Muscle layer of colon (tissue), 2 donors: ENCODE results near the gene ANKLE1.
A peak's percentile ranks its signal among the peaks of the same experiment; 100 is the strongest.

Experiments used
- H3K27ac ChIP-seq: one replicate; pipeline ENCODE4 v1.7.0; 2013; ENCODE audit warnings: low read depth, mild to moderate bottlenecking, low read length, moderate library complexity
- H3K27me3 ChIP-seq, 2 donors: one replicate each; pipeline ENCODE4 v1.7.0; 2013; ENCODE audit warnings: low read length in 2 of 2, mild to moderate bottlenecking in 2 of 2; ENCODE audit not compliant: insufficient read depth in 2 of 2, control insufficient read depth in 1 of 2
- H3K36me3 ChIP-seq: one replicate; pipeline ENCODE4 v1.7.0; 2013; ENCODE audit warnings: mild to moderate bottlenecking, low read length; ENCODE audit not compliant: insufficient read depth
- H3K4me1 ChIP-seq: one replicate; pipeline ENCODE4 v1.7.0; 2013; ENCODE audit warnings: mild to moderate bottlenecking, low read length; ENCODE audit not compliant: insufficient read depth
- H3K4me3 ChIP-seq, 2 donors: one replicate each; pipeline ENCODE4 v1.7.0; 2013; ENCODE audit warnings: low read length in 2 of 2, low read depth in 1 of 2, mild to moderate bottlenecking in 1 of 2, moderate library complexity in 1 of 2
- H3K9ac ChIP-seq: one replicate; pipeline ENCODE4 v1.7.0; 2013; ENCODE audit warnings: low read length
- H3K9me3 ChIP-seq: one replicate; pipeline ENCODE4 v1.7.0; 2013; ENCODE audit warnings: mild to moderate bottlenecking, low read length
- donor health status: abdominal sarcoma.
- donor health status: Adenocarcinoma of cecum.

The ANKLE1 gene

DNA sequence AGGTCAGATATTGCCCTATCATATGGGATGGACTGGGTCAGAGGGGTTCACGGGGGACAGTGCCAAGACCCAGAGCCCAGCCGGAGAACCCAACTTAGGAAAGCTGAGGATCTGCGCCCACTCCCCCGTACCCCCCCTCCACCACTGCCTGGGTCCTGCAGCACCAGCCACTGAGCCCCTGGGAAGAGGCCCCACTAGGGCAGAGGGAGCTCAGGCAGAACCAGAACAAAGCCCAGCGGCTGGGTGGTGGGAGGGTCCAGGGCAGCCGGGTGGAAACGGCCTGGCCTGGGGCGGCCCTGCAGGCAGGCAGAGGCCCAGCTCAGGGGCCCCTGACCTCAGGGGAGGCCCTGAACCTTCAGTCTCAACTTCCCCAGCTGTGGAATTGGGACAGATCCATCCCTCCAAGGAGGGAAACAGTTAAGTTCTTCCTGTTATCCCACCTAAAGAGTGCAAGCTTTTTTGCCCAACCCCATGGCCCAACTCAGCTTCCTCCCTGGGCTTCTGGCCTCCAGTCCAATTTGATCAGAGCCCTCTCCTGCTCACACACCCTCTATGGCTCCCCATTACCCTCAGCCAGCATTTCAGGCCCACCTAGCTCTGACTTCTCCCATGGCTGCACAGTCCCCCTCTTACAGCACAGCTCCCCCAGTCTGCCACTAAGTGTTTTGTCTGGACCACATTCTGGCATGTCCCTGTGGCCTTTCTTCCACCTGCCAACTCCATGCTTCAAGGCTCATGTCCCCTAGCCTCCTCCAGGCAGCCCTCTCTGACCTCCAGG is 39.1 kb upstream of the ANKLE1 start:
- H3K36me3 ChIP-seq: peaks cover 11% of the 10 kb centered on the region
- H3K27me3 ChIP-seq: no peaks in the 10 kb centered on the region
- peak overlapping the region; percentile 87 for H3K27ac ChIP-seq
- H3K9ac ChIP-seq: no peak overlapping the region
- peaks cover 22% of the 10 kb centered on the region for H3K4me1 ChIP-seq
- peak overlapping the region in 1 of 2 donors; percentile 78 for H3K4me3 ChIP-seq
- H3K9me3 ChIP-seq: no peaks in the 10 kb centered on the region

DNA sequence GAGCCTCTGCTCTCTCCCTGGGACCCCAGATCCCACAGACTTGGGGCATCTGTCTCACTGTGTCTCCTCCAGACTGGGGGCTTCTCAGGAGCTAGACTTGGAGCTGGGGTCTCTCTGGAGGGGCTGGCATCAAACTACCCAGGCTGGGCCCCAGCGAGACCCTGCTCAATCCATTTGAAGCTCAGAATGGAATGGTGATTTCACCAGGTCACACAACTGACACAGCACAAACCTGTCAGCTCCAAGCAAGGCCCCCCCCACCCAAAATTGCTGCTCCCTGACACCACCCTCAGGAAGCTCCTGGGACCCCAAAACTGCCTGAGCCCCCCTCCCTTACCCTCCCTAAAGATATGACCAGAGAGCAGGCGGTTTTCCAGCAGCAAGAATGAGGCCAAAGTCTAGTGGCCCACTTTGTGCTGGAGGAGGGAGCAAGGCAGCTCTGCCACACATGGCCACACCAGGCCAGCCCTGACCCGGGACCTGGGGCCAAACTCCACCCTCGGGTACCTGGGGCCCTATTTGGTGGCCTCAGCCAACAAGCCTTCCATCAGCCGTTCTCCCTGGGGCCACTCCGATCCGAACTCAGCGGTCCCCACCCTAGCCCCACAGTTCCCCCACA is 38.4 kb upstream of the ANKLE1 start:
- Histone ChIP-seq H3K27me3 (no peaks in the 10 kb centered on the region), H3K4me3 (peak overlapping the region; percentile 78 to 86), H3K9ac (peak overlapping the region; percentile 53), H3K36me3 (peaks cover 11% of the 10 kb centered on the region), H3K27ac (peak overlapping the region; percentile 87), H3K9me3 (no peaks in the 10 kb centered on the region), H3K4me1 (peaks cover 22% of the 10 kb centered on the region)

DNA sequence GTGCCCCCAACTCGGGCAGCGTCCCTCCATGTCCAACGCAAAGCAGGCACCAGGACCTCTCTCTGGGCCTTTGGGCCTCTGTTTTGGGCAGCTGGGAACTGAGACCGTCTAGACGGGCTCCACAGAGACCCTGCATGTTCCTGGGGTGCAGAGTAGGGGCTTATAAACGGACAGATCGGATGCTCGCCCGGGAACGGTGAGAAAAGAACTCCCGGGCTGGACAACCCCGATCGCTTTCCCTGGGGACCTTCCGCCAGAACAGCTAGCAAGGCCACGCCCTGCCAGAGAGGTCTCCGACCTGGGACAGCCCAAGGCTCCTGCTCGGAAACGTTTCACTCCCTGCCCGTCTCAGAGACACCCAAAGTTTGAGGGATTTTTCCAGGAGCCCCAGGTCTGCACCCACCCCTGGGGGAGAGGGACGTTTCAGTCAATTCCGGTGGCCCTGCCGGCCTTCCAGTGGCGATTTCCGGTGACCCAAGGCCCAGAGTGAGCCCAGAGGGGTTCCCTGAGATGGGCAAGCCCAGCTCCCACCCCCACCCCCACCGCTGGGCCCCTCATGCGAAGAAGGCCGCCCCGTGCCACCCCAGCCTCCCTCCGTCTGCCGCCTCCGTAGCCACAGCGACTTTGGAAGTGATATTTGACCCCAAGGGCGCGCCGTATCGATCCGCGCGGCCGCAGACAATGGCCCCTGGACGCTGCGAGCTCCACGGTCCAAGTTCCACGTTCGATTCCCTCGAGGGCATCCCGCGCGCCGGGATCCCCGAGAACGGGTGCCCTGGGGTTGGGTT is 37.7 kb upstream of the ANKLE1 start:
- Histone ChIP-seq H3K27me3 (no peaks in the 10 kb centered on the region), H3K9ac (peak overlapping the region; percentile 53), H3K27ac (peak overlapping the region; percentile 87), H3K9me3 (no peaks in the 10 kb centered on the region), H3K4me3 (peak overlapping the region; percentile 78 to 86), H3K36me3 (peaks cover 11% of the 10 kb centered on the region), H3K4me1 (peaks cover 22% of the 10 kb centered on the region)

DNA sequence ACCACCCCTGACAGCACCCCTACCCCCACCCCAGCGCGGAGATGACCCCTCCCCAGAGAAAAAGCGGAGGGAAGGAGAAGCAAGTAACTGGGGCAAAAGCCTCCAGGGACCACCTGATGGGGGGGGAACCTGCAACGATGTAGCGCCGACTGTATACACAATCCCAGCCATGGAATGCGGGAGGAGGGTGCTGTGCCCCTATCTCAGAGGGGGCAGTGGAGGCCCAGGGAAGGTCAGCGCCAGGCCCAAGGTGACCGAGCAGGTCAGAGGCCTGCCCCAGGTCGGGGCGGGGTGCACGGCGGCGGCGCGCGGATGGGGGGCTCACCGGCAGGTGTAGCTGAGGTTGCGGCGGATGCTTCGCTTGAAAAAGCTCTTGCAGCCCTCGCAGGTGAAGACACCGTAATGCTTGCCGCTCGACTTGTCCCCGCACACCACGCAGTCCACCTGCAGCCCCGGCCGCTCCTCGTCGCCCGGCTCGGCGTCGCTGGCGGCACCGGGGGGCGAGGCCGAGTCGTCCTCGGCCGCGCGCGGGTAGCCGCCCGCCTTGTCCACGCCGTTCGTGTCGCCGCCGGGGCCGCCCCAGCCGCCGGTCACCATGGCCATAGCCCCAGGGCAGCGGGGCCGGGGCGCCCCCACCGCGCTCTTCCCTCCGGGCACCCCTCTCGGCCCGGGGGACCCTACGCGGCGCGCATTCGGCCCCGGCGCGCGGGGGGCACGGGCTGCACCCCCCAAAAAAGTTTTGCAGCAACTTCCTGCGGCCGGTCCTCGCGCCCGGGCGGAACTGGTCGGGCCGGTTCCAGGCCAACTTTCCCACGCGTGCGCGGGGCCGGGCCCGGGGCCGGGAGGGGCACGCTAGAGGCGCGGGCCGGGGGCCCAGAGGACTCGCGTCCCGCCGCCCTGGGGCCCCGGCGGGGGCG is 36.8 kb upstream of the ANKLE1 start:
- no peaks in the 10 kb centered on the region for H3K27me3 ChIP-seq
- no peaks in the 10 kb centered on the region for H3K9me3 ChIP-seq
- peaks cover 10% of the 10 kb centered on the region for H3K36me3 ChIP-seq
- peak overlapping the region; percentile 78 to 86 for H3K4me3 ChIP-seq
- peak overlapping the region; percentile 53 for H3K9ac ChIP-seq
- H3K27ac ChIP-seq: peak overlapping the region; percentile 87
- peaks cover 22% of the 10 kb centered on the region for H3K4me1 ChIP-seq

DNA sequence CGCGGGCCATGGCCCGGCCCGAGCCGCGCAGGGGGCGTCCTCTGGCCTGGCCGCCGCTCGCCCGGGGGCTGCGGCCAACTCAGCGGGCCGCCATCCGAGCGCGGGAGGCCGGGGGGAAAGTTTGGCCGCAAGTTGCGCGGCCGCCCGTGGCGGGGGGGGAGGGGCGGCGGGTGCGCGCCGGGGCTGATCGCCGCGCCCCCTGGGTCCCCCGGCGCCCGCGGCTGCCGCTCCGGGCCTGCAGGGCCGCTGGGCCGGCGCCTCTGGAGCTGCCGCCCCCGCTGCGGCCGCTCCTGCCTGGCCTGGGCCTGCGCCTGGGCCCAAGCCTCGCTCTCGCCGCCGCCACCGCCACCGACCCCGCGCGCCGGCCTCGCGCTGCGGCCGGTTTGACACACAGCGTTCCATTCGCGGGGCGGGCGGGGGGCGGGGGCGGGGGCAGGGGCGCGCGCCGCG is 36.1 kb upstream of the ANKLE1 start, which contains the start of gene NR2F6:
NR2F6 (minus strand) TSS at position 385 of the 450 bp plus-strand sequence. CDS start 699 bp downstream, outside the sequence.
- H3K9ac ChIP-seq: peak within 1 kb of the TSS; percentile 53
- H3K4me3 ChIP-seq: peak within 1 kb of the TSS; percentile 78 to 86
- H3K27me3 ChIP-seq: no peaks in the 10 kb centered on the region
- H3K9me3 ChIP-seq: no peaks in the 10 kb centered on the region
- peak within 1 kb of the TSS; percentile 87 for H3K27ac ChIP-seq
- H3K4me1 ChIP-seq: peaks cover 22% of the 10 kb centered on the region
- peaks cover 3% of the 10 kb centered on the region for H3K36me3 ChIP-seq

DNA sequence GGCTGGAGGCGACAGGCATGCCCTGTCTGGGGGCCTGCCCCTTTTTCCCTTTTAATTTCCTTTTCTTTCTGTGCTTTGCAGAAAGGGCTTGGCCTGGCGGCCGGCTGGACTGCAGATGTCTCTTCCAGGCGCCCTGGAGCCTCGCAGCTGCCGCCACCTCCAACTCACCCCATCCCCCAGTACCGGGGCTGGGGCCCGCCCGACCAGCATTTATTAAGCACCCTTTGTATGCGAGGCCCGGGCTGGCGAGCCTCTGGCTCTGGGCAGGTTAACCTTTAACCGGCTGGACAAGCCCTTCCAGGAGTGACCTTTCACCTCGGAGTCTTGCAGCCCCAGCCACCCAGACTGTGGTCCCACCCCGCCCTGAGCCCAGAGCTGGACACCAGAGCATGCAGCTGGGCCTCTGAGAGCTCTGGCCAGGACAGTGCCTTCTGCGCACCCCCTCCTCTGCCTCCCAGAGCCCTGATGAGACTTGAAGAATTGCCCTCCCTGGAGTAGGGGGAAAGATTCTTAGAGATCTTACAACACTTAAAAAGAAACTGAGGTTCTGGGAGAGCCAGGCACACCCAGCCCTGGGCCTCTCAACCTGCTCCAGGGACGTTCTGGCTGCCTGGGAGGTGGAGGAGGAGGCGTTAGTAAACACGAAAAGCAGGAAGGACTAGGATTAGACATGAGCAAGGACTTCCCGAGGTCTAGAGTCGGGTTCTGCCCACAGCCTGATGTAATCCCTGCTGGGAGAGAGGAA is 34.8 kb upstream of the ANKLE1 start:
- H3K27ac ChIP-seq: peak overlapping the region; percentile 84
- H3K9ac ChIP-seq: no peak overlapping the region
- no peaks in the 10 kb centered on the region for H3K36me3 ChIP-seq
- H3K4me1 ChIP-seq: peaks cover 22% of the 10 kb centered on the region
- H3K9me3 ChIP-seq: no peaks in the 10 kb centered on the region
- peak overlapping the region; percentile 50 to 58 for H3K4me3 ChIP-seq
- no peaks in the 10 kb centered on the region for H3K27me3 ChIP-seq

DNA sequence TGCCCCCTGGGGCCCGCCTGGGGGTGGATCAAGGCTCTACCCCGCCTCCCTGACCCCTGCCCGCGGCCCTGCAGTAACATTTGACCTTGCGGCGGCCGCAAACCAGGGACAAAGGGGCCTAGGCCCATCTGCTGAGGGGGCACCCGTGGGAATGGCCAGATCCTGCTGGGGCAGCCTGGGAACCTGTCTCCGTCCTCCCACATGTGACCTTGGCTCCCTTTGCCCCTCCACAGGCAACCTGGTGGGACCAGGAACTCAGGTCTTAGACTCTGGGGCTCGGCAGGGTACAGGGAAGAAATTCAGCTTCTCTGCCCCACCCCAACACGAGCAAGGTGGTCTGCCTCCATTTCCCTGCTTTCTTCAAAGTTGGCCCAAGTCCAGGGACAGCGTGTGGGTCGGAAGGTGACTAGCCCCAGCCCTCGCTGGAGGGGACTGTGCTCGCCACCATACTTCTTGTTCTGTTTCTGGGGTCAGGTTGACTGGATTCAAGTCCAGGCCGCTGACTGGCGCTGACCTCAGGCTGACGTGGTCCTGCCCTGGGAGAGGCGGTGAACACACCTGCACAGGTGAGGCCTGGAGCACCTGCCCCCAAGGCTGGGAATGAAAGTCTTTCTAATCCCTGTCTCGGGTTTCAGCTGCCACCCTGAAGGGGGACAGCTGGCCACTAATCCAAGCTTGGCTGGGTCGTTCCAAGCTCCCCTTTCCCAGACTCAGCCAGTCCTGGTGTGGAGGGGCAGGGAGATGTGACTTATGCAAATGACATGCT is 33.5 kb upstream of the ANKLE1 start:
- H3K4me1 ChIP-seq: peaks cover 12% of the 10 kb centered on the region
- H3K9me3 ChIP-seq: no peaks in the 10 kb centered on the region
- H3K27me3 ChIP-seq: no peaks in the 10 kb centered on the region
- no peak overlapping the region for H3K9ac ChIP-seq
- H3K27ac ChIP-seq: no peak overlapping the region
- no peaks in the 10 kb centered on the region for H3K36me3 ChIP-seq
- H3K4me3 ChIP-seq: no peak overlapping the region

DNA sequence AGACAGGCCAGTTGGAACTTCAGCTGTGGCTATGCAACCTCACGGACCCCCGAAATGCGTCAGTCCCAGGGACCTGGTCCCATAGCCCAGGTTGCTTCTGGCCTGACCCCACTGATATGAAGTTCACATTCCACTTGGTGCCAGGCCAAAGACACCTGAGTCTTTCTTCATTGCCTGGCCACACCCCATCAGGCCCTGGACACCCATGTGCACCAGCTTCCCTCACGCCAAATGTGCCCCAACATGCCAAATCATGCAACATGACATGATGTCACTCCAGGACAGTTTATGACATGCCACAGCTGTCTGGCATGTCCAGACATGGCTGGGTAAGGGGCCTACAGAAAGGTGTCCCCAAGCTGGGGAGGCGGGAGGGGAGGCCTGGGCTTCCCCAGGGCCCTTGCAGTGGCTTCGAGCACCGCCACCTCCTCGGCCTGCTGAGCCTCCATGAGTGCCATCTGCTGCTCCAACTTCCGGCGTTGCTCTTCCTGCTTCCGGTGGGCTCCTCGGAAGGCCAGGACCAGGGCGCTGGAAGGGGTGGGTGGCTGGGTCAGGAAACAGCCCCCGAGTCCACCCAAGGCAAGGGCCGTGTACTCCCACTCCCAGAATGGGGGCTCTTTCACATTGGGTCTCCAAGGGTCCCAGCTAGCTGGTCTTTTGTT is 31.7 kb upstream of the ANKLE1 start:
- Histone ChIP-seq H3K36me3 (no peaks in the 10 kb centered on the region), H3K4me3 (no peak overlapping the region), H3K9me3 (no peaks in the 10 kb centered on the region), H3K4me1 (peaks cover 9% of the 10 kb centered on the region), H3K27ac (no peak overlapping the region), H3K27me3 (no peaks in the 10 kb centered on the region), H3K9ac (no peak overlapping the region)

DNA sequence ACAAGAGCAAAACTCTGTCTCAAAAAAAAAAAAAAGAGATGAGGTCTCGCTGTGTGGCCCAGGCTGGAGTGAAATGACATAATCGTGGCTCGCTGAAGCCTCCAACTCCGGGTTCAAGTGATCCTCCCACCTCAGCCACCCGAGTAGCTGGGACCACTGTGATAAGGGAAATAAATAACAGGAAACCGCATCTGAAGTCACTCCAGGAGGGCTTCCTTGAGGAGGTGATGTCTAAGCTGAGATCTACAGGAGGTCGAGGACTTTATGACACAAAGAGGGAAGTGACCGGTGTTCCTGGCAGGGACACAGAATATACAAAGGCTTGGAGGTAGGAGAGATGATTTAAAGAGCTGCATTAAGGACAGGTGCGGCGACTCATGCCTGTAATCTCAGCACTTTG is 27.1 kb upstream of the ANKLE1 start:
- no peaks in the 10 kb centered on the region for H3K36me3 ChIP-seq
- no peak overlapping the region for H3K4me3 ChIP-seq
- H3K4me1 ChIP-seq: no peaks in the 10 kb centered on the region
- H3K27me3 ChIP-seq: no peaks in the 10 kb centered on the region
- H3K9ac ChIP-seq: no peak overlapping the region
- H3K9me3 ChIP-seq: no peaks in the 10 kb centered on the region
- no peak overlapping the region for H3K27ac ChIP-seq
